Hepatic stellate cell (primary cell): ENCODE measurements around the gene SLC35F6.
"Not testable (repeated sequence)": the region's sequence is repeated elsewhere in the genome, so short reads cannot be mapped to it uniquely, and the experiment has no call there.

ENCODE experiments used
- DNase-seq: peaks from one replicate; pipeline ENCODE4 v3.0.0; 2011; ENCODE audit warnings: low spot score

Gene SLC35F6

GRCh38 chr2:26756337-26756736, 7.7 kb upstream of the SLC35F6 start:
- no peak for DNase-seq

GRCh38 chr2:26757873-26758789, 6.0 kb upstream of the SLC35F6 start:
- peak; percentile 63 for DNase-seq

GRCh38 chr2:26758790-26759321, 5.2 kb upstream of the SLC35F6 start:
- DNase-seq = no peak

GRCh38 chr2:26759845-26760244, 4.2 kb upstream of the SLC35F6 start:
- no peak for DNase-seq

GRCh38 chr2:26760991-26761390, 3.1 kb upstream of the SLC35F6 start:
- not testable (repeated sequence) for DNase-seq

- no peak for DNase-seq
Measured at GRCh38 chr2:26763019-26763418, 1.1 kb upstream of the SLC35F6 start.

GRCh38 chr2:26764906-26765305, 822 bp downstream of the SLC35F6 start:
- no peak for DNase-seq

- no peak for DNase-seq
Measured at GRCh38 chr2:26765475-26766200, 1.6 kb downstream of the SLC35F6 start.

- DNase-seq = no peak
Measured at GRCh38 chr2:26767129-26767528, 3.0 kb downstream of the SLC35F6 start.

- no peak for DNase-seq
Measured at GRCh38 chr2:26767894-26768487, 3.9 kb downstream of the SLC35F6 start.

GRCh38 chr2:26768759-26769088, 4.6 kb downstream of the SLC35F6 start:
- no peak for DNase-seq

GRCh38 chr2:26769089-26769761, 5.1 kb downstream of the SLC35F6 start:
- no peak for DNase-seq

- DNase-seq = no peak
Measured at GRCh38 chr2:26770986-26771586, 7.0 kb downstream of the SLC35F6 start.

- DNase-seq = no peak
Measured at GRCh38 chr2:26772064-26773001, 8.2 kb downstream of the SLC35F6 start.

- DNase-seq = no peak
Measured at GRCh38 chr2:26776195-26776800, 12.2 kb downstream of the SLC35F6 start.

GRCh38 chr2:26778098-26778497, 14.0 kb downstream of the SLC35F6 start:
- DNase-seq = no peak

- no peak for DNase-seq
Measured at GRCh38 chr2:26778507-26778906, 14.4 kb downstream of the SLC35F6 start.

GRCh38 chr2:26780203-26780760, 16.2 kb downstream of the SLC35F6 start:
- no peak for DNase-seq

- no peak for DNase-seq
Measured at GRCh38 chr2:26782876-26783704, 19.0 kb downstream of the SLC35F6 start.
